DMS53 (cell line): ENCODE results near the gene TMEM154.

Experiments used
- DNase-seq: peaks from one replicate; lab custom pipeline; 2025; lab: John Stamatoyannopoulos, UW

Gene TMEM154

GRCh38 chr4:152628128-152628527 lies 51.7 kb downstream of the TMEM154 start:
- no peak for DNase-seq

- DNase-seq: no peak
Measured at GRCh38 chr4:152626790-152627189, 53.0 kb downstream of the TMEM154 start.

DNA sequence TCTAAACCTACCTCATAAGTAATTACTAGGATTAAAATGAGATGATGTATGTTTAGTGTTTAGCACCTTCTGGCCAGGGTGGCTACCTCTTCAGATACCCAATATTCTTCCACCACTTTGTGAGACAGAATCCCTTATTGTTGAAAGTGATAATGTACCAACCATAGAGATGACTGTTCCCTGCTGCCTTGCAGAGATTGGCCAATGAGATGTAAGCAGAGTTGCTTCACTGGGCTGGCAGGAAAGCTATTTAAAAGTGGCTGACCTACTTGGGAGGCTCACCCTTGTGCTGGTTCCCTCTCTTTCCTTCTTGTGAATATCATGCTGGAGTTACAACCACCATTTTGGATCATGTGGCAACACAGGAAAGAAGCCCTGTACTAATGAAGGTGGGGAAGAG lies 58.9 kb downstream of the TMEM154 start:
- no peak for DNase-seq

DNA sequence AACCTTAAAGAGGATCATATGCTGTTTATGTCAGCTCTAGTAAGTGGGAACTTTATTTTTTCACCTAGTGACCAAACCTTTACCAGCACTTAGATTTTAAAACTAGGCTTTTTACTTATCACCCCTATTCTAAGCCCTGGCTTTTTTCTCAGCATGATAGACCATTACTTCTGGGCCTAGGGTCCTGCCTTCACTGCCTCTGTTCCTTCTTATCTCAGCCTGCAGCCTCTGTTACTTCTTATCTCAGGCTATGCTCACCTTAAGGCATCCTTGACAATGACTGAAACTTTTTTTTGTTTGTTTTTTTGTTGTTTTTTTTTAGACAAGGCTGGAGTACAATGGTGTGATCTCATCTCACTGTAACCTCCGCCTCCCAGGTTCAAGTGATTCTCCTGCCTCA lies 59.6 kb downstream of the TMEM154 start:
- DNase-seq: no peak

GRCh38 chr4:152619556-152619955 lies 60.2 kb downstream of the TMEM154 start:
- DNase-seq: no peak

GRCh38 chr4:152618971-152619370 lies 60.8 kb downstream of the TMEM154 start:
- DNase-seq: peak; percentile 37

GRCh38 chr4:152616804-152617203 lies 63.0 kb downstream of the TMEM154 start:
- no peak for DNase-seq

GRCh38 chr4:152613841-152614721 lies 65.7 kb downstream of the TMEM154 start:
- peak; percentile 12 for DNase-seq

- no peak for DNase-seq
Measured at GRCh38 chr4:152613351-152613750, 66.4 kb downstream of the TMEM154 start.

DNA sequence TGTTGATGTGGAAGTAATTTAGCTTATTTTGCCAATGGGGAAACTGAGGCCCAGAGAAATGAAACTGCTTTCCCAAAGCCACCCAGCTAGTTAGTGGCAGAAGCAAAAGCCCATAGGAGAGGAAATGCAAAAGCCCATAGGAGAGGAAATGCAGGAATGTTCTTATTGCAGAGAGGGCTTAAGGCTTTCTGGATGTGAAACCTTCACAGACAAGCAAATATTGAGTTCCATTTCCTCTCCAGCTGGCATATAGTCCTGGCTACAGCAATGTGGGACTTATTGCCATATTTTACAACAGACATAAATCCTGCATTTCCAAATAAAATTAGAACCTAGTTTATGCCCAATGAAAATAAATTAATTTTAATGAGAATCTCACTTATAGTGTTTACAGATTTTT lies 69.7 kb downstream of the TMEM154 start:
- DNase-seq: no peak

DNA sequence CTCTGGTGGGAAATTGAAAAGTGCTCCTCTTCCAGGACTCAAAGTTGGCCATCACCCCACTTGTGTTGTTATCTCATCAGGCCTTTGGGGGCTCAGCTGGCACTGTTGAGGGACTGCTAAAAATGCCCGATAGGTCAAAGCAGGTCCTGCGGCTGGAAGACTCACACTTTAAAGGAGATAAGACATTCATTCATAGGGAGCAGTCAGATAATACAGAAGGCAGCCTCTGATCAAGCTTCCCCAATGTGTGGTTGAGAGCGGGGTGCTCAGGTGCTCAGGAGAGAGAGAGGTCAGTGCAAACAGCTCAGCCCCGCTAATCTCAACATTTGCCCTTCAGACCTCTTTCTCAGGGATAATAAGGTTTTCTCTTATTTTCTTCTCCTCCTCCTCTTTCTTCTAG lies 70.3 kb downstream of the TMEM154 start:
- no peak for DNase-seq

GRCh38 chr4:152607178-152607577 lies 72.6 kb downstream of the TMEM154 start:
- DNase-seq: no peak

- no peak for DNase-seq
Measured at GRCh38 chr4:152606753-152607152, 73.0 kb downstream of the TMEM154 start.

GRCh38 chr4:152605641-152606335 lies 74.0 kb downstream of the TMEM154 start:
- no peak for DNase-seq

GRCh38 chr4:152605031-152605430 lies 74.8 kb downstream of the TMEM154 start:
- DNase-seq: no peak

GRCh38 chr4:152601156-152601555 lies 78.6 kb downstream of the TMEM154 start:
- DNase-seq: no peak

DNA sequence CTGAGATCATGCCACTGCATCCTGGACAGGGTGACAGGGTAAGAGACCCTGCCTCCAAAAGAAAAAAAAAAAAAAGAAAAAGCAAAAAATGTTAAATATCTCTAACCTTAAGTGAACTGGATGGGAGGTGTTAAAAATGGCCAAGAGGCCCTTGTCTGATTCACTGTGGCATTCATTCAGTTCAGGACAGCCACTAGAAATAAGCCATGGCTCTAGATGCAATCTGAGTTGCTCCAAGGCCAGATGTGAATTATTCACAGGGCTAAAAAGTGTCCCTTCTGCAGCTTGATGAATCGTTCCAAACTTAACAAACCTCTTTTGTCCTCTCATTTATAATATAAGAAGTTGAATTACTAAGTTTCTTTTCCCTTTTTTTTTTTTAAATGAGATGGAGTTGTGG lies 80.2 kb downstream of the TMEM154 start:
- no peak for DNase-seq

GRCh38 chr4:152599095-152599494 lies 80.7 kb downstream of the TMEM154 start:
- DNase-seq: no peak

- DNase-seq: no peak
Measured at GRCh38 chr4:152598454-152598853, 81.3 kb downstream of the TMEM154 start.

GRCh38 chr4:152594978-152595925 lies 84.5 kb downstream of the TMEM154 start:
- no peak for DNase-seq

DNA sequence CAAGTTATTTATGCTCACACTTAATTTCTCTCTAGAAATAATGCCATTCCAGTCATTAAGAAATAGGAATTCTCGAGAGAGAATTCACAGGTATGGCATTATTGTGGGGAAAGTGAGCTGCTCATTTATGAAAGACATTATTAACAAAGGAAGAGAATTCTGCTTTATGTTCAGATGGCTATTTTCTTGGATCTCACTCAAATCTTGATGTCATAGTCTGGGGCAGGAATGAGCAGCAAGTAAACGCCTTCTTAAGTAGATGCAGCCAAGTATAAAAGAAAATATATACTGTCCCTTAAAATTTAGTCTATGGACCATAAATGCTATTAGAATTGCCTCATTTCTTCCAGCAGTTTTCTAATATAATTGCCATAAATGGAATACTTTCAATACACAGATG lies 85.7 kb downstream of the TMEM154 start:
- no peak for DNase-seq

DNA sequence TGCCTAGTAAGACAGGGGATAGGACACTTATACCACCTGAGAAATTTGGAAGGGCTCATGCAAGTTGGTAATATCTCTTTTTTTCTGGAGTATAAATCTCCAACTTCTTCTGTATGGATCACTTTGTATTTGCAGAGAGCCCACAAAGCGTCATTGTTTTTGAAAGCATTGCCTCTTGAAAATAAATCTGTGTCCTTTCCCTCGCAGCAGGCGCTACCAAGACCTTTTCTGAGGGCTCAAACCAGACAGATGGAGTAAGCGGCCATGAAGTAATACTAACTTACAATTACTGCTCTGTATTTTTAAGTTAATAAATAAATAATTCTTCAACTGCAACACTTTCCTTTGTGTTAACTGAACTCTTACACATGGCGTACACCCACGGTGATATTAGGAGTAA lies 87.9 kb downstream of the TMEM154 start:
- DNase-seq: no peak
